ENCODE data around the gene TMED6.

The TMED6 gene

DNA sequence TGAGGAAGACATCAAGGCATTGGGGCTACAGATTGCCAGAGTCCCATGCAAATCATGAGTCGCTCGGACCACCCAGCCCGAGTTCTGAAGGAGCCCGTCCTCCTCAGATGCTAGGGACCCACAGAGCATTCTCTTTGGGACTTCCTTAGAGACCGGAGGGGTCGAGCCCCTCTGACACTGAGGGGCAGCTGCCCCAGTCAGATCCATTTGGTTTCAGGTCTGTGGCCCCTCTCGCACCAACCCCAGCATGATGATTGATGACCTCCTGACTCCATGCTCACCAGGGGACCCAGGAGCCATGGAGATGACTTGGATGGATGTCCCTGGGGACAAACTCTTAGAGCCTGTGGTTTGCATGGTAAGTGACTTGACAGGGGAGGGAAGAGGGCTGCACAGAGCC lies 29.2 kb downstream of the TMED6 start:
- no peak for DNase-seq

DNA sequence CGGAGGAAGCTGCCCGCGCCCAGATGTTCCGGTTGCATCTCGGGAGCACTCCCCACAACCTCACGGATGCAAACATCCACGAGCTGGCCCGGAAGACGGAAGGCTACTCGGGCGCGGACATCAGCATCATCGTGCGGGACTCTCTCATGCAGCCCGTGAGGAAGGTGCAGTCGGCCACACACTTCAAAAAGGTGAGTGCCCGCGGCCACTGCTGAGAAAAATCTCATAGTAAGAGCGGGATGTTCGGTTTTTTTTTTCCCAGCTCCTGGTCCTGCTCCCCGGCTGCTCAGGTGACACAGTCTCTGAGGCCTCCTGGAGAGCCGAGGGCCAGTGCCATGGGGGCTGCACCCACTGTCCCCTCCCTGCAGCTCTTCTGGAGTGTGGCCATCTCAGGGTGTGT lies 30.5 kb downstream of the TMED6 start:
- no peak for DNase-seq

DNA sequence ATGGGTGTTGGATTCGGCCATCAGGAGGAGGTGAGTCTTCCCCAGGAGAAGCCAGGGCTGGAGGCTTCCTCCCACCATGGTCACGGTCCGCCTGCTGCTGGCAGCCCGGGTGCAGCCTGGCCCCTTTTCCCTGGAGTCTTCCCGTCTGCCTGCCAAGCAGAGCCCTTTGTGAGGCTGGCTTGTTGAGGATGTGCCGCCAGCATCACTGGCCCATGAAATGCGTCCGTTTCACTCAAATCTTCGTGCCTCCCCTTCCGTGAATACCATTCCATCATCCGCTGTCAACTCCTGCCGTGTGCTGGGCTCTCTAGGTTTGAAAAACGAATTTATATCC lies 30.9 kb downstream of the TMED6 start:
- DNase-seq = no peak

DNA sequence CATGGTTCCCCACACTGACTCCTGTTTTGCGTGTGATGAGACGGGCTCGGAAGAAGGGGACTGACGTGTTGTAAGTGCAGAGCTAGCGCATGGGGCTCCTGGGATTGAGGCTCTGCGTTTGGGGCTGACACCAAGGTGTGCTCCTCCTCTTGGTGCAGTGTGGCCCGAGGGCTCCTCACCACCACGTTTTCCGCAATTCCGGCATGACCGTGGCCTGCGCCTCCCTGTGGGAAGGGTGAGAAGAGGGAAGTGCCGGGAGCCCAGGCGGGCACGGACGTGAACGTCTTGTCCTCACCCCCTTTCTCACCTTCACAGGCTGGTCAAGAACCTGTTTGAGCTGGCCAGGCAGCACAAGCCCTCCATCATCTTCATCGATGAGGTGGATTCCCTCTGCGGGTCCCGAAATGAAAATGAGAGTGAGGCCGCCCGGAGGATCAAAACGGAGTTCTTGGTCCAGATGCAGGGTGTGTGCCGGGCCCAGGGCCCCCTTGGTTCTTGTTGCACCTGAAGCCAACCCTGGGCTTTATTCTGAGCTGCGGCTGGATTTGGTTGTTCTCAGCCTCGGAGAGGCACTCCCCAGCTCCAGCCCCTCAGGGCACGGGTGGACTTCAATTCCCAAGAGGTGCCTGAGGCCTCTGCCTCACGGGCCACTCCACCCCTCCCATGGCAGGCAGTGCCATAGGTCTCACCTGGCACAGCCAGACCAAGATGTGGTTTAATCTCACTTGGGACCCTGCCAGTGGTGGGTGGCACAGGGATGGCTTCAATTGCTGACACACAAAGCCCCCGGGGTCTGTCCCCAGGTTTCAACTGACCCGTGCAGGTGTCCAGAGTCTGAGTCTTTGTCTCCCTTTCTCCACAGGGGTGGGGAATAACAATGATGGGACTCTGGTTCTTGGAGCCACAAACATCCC lies 31.5 kb downstream of the TMED6 start:
- no peak for DNase-seq

DNA sequence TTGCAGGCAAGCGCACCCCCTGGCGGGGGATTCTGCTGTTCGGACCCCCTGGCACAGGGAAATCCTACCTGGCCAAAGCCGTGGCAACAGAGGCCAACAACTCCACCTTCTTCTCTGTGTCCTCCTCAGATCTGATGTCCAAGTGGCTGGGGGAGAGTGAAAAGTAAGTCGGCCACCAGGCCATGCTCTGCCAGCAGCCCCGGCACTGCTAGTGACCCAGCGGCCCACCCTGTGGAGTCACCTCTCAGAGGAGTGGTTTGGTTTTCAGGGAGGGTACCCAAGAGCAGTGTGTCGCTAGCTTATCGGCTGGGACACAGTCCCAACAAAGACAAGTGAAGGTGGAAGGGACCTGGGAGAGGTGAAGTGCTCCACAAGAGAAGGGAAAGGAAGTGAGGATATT lies 32.2 kb downstream of the TMED6 start:
- no peak for DNase-seq

DNA sequence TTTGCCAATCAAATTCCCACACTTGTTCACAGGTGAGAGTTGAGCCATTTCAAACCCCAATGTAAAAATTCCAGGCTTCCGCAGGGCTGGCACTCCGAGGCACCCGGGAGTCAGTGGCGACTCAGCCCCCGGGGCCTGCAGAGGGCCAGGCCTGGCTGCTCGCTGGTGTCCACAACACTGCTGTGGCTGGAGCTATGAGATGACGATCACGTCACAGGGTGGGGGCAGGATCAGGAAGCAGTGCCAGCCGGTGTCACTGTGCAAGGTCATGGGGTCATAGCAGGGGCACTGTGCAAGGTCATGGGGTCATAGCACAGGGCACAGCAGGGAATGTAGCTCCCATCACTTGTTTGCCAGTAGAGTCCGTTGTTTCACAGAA lies 32.7 kb downstream of the TMED6 start:
- no peak for DNase-seq

DNA sequence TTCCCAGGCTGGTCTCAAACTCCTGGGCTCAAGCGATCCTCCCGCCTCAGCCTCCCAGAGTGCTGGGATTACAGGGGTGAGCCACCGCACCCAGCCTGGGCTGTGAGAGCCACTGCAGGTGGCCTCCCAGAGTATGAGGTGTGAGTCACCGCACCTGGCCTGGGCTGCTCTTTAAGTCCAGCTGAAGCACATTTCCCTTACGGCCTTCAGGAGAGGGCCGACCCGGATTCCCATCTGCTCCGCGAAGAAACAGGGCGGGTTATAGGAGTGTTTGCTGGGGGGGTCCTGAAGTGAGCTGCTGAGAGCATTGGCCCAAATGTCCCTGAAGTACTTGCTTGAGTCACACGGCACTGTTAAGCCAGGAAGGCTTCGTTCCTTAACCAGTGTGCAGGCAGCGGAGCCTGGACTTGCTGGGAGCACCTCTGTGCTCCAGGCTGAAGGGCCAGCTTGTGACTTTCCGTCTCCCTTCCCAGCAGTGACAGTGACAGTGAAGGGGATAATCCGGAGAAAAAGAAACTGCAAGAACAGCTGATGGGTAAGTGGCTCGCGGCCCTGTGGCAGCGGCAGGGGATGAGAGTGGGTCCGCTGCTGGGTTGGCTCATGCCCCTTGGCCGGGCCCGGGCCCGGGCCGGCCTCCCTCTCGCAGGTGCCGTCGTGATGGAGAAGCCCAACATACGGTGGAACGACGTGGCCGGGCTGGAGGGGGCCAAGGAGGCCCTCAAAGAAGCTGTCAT lies 33.2 kb downstream of the TMED6 start:
- no peak for DNase-seq

DNA sequence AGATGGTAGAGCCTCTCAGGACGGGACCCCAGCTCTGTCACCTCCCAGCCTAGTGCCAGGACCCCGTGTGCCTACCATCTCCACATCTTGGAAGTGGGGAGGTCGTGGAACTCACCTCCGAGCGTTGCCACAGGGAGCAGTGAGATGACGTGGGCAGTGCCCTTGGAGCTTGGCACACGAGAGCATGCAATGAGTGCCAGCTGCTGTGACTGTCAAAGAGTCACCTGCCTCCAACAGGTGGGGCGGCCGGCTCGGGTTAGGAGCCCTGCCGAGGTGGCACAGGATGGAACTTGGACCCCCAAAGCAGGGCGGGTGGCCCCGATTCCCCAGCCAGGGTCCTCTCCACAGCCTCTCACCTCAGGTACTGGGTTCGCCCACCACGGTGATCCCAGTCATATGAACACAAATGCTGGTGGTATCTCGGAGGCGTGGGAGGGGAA lies 35.0 kb downstream of the TMED6 start:
- no peak for DNase-seq

DNA sequence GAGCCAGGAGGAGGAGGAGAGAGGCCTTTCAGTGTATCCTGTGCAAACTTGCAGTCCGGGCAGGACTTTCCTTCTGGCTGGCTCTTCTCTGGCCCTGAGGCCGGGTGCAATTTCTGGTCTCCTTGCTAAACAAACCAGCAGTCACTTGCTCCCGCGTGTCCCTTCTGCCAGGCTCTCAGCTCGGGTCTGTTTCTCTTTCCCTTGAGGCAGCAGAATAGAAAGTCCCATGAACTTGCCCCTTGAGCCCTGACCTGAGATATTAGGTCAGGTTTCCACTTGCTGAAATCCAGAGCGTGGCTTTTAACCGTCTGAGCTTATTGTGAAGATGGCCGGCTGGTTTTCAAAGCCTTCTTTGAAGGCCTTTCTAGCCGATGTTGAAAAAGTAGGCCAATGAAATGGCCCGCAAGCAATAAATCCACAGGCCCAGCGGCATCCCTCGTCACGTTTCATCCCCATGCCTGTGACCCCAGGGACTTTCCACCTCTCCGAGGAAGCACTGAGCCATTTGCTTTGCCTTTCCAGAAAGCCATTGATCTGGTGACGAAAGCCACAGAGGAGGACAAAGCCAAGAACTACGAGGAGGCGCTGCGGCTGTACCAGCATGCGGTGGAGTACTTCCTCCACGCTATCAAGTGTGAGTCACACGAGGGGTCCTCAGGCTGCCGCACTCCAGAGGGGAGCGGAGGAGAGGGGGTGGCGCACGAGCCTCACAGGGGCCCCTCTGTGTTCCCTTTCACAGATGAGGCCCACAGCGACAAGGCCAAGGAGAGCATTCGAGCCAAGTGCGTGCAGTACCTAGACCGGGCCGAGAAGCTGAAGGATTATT lies 35.9 kb downstream of the TMED6 start:
- DNase-seq = no peak

DNA sequence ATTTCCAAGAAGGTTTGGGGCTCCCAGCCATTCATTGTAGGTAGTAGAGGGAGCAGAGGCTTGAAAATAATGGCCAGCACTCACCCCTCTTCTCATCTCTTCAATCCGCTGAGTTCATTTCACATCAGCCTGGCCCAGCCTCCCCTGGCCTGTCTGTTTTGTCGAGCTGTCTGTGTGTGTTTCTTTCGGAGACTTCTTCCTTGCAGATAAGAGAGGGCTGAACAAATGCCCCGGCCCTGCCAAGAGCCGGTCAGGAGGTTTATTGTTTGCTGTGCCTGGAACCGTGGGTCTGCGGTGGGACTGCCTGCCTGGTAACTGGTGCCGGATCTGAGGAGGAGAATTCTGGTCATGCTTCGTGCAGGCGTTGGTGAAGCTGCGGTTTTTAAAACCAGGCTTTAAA lies 37.1 kb downstream of the TMED6 start:
- DNase-seq = no peak

DNA sequence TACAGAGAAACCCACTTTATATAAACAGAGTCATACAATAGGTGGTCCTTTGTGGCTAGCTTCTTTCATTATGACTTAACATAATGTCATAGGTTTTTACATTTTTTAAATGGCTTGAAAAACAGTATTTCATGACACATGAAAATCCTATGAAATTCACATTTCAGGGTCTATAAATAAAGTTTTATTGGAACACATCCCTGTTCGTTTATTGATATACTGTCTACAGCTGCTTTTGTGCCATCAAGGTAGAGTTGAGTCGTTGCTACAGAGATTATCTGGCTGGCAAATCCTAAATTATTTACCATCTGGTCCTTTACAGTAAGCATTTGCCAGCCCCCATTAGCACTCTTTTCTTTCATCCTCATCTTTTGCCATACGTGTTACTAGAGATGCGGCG lies 38.1 kb downstream of the TMED6 start:
- DNase-seq = no peak

DNA sequence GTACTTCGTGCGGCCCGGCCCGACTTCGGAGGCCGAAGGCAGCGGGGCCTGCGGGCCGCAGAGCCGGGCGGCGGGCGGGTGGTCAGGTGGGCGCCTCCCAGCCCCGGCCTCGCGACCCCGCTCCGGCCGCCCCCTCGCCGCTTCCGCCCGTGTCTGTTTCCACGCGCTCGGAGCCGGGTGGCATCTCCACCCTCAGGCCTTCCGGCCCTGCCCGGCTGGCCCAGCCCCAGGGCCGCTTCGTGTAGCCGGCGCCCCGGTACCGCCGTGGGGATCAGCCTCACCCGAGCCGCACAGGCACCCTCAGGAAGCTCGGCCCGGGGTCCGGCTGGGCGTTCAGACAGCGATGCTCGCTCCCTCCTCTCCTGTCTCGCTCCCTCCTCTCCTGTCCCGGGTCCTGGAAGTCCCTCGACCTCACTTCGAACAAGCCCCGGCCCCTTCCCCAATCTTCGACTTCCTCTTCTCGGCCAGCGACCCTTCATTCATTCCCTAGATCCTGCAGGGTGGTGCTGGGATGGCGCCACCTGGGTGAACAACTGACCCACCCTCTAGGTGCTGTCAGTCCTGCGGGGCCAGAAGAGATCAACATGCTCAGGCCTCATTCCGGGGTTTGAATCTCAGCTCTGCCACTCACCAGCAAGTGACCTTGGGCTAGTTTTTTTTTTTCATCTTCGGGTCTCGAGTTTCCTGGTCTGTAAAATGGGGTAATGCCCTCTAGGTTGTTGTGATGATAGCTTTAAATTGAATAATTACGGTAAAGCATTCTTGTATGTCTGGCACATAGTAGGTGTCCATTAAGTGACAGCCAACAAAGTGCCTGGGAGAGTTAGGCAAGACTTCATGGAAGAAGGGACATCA lies 39.8 kb downstream of the TMED6 start:
- peak in 1 of 2 experiments; percentile 13 for DNase-seq

DNA sequence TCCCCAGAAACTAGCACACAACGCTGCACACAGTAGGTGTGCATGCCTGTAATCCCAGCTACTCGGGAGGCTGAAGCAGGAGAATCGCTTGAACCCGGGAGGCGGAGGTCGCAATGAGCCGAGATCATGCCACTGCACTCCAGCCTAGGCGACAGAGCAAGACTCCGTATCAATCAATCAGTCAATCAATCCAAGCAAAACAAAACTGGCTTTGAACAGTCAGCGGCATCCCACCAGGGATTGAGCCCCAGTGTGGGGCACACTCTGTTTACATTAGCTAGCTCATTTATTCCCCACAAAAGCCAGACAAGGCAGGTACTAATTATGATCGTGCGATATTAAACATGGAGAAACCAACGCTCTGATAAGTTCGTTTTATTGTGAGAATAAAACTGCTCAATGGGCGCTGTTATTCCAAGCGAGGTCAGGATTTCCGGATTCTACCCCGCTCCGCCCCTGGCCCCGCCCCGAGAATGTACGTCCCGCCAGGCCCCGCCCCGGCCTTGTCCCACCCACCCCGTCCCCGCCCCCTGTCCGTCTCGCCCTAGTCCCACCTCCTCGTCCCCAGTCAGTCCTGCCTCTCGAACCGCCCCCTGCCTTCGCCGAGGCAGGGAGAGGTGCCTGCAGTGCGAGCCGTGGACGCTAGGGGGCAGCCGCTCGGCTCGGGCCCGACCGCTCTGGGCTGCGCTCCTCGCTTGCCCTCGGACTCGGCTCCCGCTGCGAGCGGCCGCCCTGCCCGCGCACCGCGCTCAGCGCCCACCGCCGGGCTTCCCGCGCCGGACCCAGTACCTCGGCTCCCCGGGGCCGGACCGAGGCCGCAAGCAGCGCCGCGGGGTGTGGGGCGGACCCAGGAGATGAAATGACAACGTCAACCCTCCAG lies 40.7 kb downstream of the TMED6 start, which contains the start of gene VPS4A:
Gene VPS4A (plus strand): TSS at position 698 of the 880 bp plus-strand sequence. CDS start 162 bp downstream, at position 860.
- peak; percentile 79 to 88 for DNase-seq

DNA sequence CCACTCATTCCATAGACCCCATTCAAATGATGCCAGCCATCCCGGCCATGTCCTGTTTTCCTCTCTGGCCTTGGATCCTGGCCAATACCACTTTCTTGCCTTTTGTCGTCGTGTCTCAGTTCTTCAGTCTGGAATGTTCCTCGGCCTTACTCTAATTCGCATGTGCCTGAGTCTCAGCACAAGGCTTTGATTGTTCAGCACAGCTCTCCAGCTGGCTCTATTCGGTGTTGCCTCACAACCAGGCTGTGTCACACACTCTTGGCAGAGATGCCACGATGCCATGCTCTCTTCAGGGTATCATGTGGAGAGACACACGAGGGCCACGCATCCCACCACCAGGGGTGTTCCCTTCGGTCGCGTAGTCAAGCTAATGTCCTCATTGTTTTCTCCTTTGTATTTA lies 42.3 kb downstream of the TMED6 start:
- no peak for DNase-seq

DNA sequence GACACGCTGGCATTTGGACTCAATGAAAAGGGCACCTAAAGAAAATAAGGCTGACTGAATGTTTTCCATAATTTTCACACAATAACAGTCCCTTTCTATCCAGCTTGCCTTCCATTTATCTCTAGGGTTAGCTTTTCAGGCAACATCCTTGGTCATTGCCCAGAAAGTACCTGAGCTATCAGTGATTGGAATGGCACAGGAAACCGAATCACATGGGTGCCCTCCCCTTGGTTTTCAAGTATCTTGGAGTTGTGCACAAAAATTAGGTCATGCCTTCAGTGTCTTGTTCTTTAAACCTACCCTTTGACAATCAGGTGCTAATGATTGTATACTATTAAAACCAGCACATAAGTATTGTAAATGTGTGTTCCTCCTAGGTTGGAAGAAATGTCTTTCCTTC lies 43.7 kb downstream of the TMED6 start:
- no peak for DNase-seq

DNA sequence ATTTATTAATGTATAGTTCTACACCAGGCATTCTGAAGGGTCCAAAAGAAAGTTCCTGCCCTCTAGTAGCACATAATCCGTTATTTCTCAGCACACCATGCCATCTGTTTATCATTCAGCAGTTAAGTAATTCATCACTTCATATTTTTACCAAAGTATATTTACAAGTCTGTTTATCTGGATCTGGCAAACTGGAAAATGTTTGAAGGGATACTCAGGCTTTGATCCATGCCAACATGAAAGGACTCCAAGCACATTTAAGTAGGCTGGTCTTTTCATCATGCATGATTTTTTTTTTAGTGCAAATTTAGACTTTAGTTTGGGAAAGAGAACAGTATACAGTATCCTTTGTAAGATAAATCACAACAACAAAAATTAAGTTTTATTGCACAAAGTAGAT lies 44.5 kb downstream of the TMED6 start:
- no peak for DNase-seq

DNA sequence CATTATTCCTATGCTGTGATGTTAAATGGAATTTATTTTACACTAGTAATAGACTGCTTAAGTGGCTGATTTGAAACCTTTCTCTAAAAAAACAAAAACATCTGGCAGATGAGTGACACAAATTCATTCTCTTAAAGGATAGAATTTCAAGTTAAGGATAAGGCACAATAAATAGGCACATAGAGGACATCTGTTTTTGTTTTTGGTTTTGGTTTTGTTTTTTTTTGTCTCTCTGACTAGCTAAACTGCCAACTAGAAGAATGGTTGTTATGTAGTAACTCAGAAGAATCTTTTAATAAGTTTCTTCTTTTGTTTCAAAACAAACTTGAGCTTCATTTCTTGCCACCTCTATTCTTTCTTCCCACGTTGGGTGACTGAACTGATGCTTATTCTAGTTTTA lies 45.6 kb downstream of the TMED6 start:
- DNase-seq = no peak

DNA sequence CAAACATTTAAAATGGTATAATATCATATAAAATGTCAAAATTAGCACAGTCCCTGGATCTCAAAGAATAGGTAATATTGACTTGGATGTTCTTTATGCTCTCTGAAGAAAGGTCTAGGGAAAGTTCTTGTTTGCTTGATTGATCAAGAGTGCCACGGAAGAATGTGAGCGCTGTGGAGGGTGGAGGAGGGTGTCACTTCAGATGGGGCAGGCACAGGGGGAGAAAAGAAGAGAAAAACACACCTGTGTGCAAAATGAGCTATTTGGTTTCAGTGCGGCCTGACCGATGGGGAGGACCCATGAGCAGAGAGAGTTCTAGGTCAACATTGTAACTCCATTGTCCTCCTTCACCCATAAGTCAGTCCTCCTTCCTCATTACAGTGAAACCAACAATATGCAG lies 49.3 kb downstream of the TMED6 start:
- no peak for DNase-seq

DNA sequence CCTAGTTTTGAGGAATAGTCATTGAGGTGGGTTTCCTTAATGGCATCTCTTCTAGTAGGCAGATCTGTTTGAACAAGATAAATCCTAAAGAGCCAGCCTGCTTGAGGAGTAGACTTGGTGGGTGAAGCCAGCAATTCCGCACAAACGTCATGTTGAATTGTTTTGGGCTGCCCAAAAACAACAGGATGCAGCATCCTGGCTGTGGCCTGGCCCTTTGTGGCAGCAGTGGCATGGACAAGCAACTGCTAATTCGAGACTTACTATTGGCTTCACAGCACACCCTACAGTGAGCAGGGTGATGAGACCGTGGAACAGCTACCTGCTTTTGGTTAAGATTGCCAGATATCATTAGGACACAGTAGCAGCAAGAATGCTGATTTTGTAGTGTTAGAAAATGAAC lies 49.7 kb downstream of the TMED6 start:
- DNase-seq = no peak

DNA sequence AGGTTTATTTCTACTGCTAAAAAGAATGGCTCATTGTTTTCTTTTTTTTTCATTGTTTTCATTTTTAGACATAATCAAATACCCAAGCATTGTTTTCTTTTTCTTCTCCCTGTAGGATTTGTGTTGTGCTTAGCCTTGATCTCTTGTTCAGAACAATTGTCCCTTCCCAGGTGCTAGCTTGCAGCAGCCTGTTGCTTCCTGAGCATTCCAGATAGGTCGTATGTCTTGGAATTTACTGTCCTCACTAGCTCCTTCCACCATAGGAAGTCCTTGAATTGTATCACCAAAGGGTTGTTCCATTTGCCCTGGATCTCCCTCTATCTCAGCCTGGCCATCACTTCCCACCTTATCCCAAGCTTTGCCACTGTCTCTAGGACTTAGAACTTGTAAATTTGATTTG lies 50.4 kb downstream of the TMED6 start:
- no peak for DNase-seq

DNA sequence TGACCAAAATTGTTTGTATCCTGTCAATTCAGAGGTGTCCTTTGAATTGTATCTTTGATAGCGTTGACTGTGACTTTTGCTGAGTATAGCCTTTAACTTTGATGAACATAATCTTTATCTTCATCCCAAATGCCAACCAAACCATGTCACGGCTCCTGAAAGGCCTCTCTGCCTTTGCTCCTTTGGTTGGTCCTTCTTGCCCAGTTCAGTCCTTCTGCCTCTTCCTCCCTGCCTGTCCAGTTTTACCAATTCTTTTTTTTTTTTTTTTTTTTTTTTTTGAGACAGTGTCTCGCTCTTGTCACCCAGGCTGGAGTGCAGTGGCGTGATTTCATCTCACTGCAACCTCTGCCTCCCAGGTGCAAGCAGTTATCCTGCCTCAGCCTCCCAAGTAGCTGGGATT lies 53.3 kb downstream of the TMED6 start:
- no peak for DNase-seq
